Small intestine (tissue), 7 donors: ENCODE measurements around the gene NPNT. TPM values are rescaled to one million over a fixed set of nuclear protein-coding genes. Genes with fewer than 3 reads are reported as not detected.
A peak's percentile ranks its signal among the peaks of the same experiment; 100 is the strongest.

Source experiments
- DNase-seq, 2 donors: peaks; one replicate each; pipeline versions ENCODE4 v3.0.0 to v3.0.0-alpha.2; 2013
- FAIRE-seq: peaks from 2 replicates; lab custom pipeline; 2012; peaks lifted over from hg19 to GRCh38; lab: Jason Lieb, UNC
- H3K27ac ChIP-seq, 3 donors: one replicate each; pipeline ENCODE4 v1.5.1; 2013; ENCODE audit warnings: low read length in 2 of 3, mild to moderate bottlenecking in 2 of 3, control low read depth in 1 of 3, inconsistent platforms in 1 of 3, low read depth in 1 of 3, moderate library complexity in 1 of 3
- H3K27me3 ChIP-seq, 3 donors: one replicate each; pipeline ENCODE4 v1.6.1; 2013; ENCODE audit warnings: low read length in 3 of 3, inconsistent platforms in 1 of 3; ENCODE audit not compliant: control insufficient read depth in 3 of 3, insufficient read depth in 3 of 3
- H3K36me3 ChIP-seq, 3 donors: one replicate each; pipeline ENCODE4 v1.6.1; 2013; ENCODE audit warnings: low read length in 3 of 3, inconsistent platforms in 1 of 3, low read depth in 1 of 3, mild to moderate bottlenecking in 1 of 3, moderate library complexity in 1 of 3; ENCODE audit not compliant: control insufficient read depth in 3 of 3, insufficient read depth in 2 of 3
- H3K4me1 ChIP-seq, 3 donors: one replicate each; pipeline ENCODE4 v1.6.1; 2013; ENCODE audit warnings: low read length in 2 of 3, inconsistent platforms in 1 of 3, low read depth in 1 of 3, mild to moderate bottlenecking in 1 of 3, moderate library complexity in 1 of 3; ENCODE audit not compliant: control insufficient read depth in 3 of 3, insufficient read depth in 2 of 3
- H3K4me3 ChIP-seq, 3 donors: one replicate each; pipeline ENCODE4 v1.5.1; 2013; ENCODE audit warnings: low read length in 3 of 3, control low read depth in 1 of 3, inconsistent platforms in 1 of 3, low read depth in 1 of 3, mild to moderate bottlenecking in 1 of 3, moderate library complexity in 1 of 3
- H3K9me3 ChIP-seq, 2 donors: one replicate each; pipeline ENCODE4 v1.6.1; 2013; ENCODE audit warnings: low read depth in 1 of 2, low read length in 1 of 2; ENCODE audit not compliant: control insufficient read depth in 2 of 2, insufficient read depth in 1 of 2
- WGBS, 3 donors: extraction: QIAGEN DNeasy Blood & Tissue Kit; methylation state at CpG; one replicate each; pipeline ENCODE4 v1.1.7; 2013; 5-methylcytosine and 5-hydroxymethylcytosine counted together
- polyA plus RNA-seq, 4 donors: library from polyadenylated mRNA; stranded (reverse) in 3 of 4; unstranded in 1 of 4; fragments of 200-250 nt in 3 of 4; fragments of 120-200 nt in 1 of 4; gene quantifications; one replicate each; pipeline versions ENCODE4 v1.2.1 to v1.2.3, GENCODE V29; 2013
- donor health status: healthy with polysubstance abuse.
- donor health status: control.
- donor health status: control.
- donor health status: Bipolar disorder and iron deficiency.
- donor health status: healthy.

NPNT gene
- polyA plus RNA-seq, 4 donors: 28.9 to 206 (median 113) TPM

GRCh38 chr4:105998171-105999063 is 103.1 kb downstream of the NPNT start:
- no peak overlapping the region for H3K27ac ChIP-seq
- no peaks in the 10 kb centered on the region for H3K9me3 ChIP-seq
- no peaks in the 10 kb centered on the region for H3K27me3 ChIP-seq
- peak overlapping the region in 1 of 3 donors; percentile 2 for H3K4me3 ChIP-seq
- peak; percentile 13 to 53 for DNase-seq
- FAIRE-seq: no peak
- peaks cover 0 to 7% (median 0%) of the 10 kb centered on the region in 3 donors for H3K4me1 ChIP-seq
- whole genome bisulfite sequencing, 3 donors: 30 to 62% (median 47%) methylated on average over 7 of the region's 7 CpGs
- no peaks in the 10 kb centered on the region for H3K36me3 ChIP-seq

- DNase-seq (peak in 1 of 2 donors; percentile 7), FAIRE-seq (no peak)
- WGBS, 3 donors: 21 to 50% (median 46%) methylated on average over 2 of the region's 2 CpGs
- no peaks in the 10 kb centered on the region for H3K4me1 ChIP-seq
- H3K36me3 ChIP-seq: no peaks in the 10 kb centered on the region
- no peaks in the 10 kb centered on the region for H3K27me3 ChIP-seq
- no peak overlapping the region for H3K27ac ChIP-seq
- H3K4me3 ChIP-seq: no peak overlapping the region
- H3K9me3 ChIP-seq: no peaks in the 10 kb centered on the region
Measured at GRCh38 chr4:106002994-106003393, 107.7 kb downstream of the NPNT start.

- Histone ChIP-seq H3K36me3 (no peaks in the 10 kb centered on the region), H3K27me3 (no peaks in the 10 kb centered on the region), H3K27ac (no peak overlapping the region), H3K9me3 (peaks cover 1 to 15% of the 10 kb centered on the region in 2 donors), H3K4me1 (no peaks in the 10 kb centered on the region), H3K4me3 (no peak overlapping the region)
- WGBS, 3 donors: 95 to 96% (median 96%) methylated on average over 2 of the region's 2 CpGs
- DNase-seq (no peak), FAIRE-seq (no peak)
Measured at GRCh38 chr4:106010761-106011160, 115.5 kb downstream of the NPNT start.

GRCh38 chr4:106011387-106011786 is 116.1 kb downstream of the NPNT start:
- 98 to 100% (median 98%) methylated on average over 1 of the region's 1 CpG for WGBS, 3 donors
- no peak overlapping the region for H3K4me3 ChIP-seq
- no peak for DNase-seq
- no peak for FAIRE-seq
- no peak overlapping the region for H3K27ac ChIP-seq
- no peaks in the 10 kb centered on the region for H3K36me3 ChIP-seq
- H3K27me3 ChIP-seq: no peaks in the 10 kb centered on the region
- H3K9me3 ChIP-seq: peaks cover 1 to 16% of the 10 kb centered on the region in 2 donors
- no peaks in the 10 kb centered on the region for H3K4me1 ChIP-seq

GRCh38 chr4:106017975-106018374 is 122.7 kb downstream of the NPNT start:
- Histone ChIP-seq H3K27me3 (no peaks in the 10 kb centered on the region), H3K36me3 (peaks cover 0 to 2% (median 0%) of the 10 kb centered on the region in 3 donors), H3K4me3 (no peak overlapping the region), H3K4me1 (peaks cover 0 to 2% (median 0%) of the 10 kb centered on the region in 3 donors), H3K9me3 (peaks cover 0 to 7% of the 10 kb centered on the region in 2 donors), H3K27ac (no peak overlapping the region)
- 41 to 52% (median 51%) methylated on average over 5 of the region's 5 CpGs for WGBS, 3 donors
- DNase-seq (no peak), FAIRE-seq (no peak)

GRCh38 chr4:106019771-106020170 is 124.5 kb downstream of the NPNT start:
- peaks cover 0 to 5% of the 10 kb centered on the region in 2 donors for H3K9me3 ChIP-seq
- H3K27me3 ChIP-seq: no peaks in the 10 kb centered on the region
- H3K36me3 ChIP-seq: peaks cover 0 to 2% (median 0%) of the 10 kb centered on the region in 3 donors
- FAIRE-seq: no peak
- peaks cover 0 to 2% (median 0%) of the 10 kb centered on the region in 3 donors for H3K4me1 ChIP-seq
- no peak for DNase-seq
- H3K4me3 ChIP-seq: no peak overlapping the region
- H3K27ac ChIP-seq: no peak overlapping the region

Other genes starting within 250 kb of the NPNT start
- gene INTS12, start 186.8 kb upstream of the NPNT start, polyA plus RNA-seq: 10 to 100 TPM; 18.9 to 23.9 (median 21.5) TPM
- gene GSTCD, start 186.7 kb upstream of the NPNT start, polyA plus RNA-seq: 1 to 10 TPM; 1.4 to 8.7 (median 3.3) TPM